Mucosa of descending colon (tissue), 3 donors: ENCODE data around the gene RCAN2. TPM values are rescaled to one million over a fixed set of nuclear protein-coding genes. Genes with fewer than 3 reads are reported as not detected.

Experiments used
- ATAC-seq: fragments of 200-7000 bp; cut with Tn5 transposase; one replicate; pipeline ENCODE4 v1.9.1; 2020; ENCODE audit warnings: mild to moderate bottlenecking, moderate library complexity
- DNase-seq, 3 donors: peaks; one replicate each; pipeline ENCODE4 v3.0.0-alpha.2; 2020
- H3K36me3 ChIP-seq: fragments of 200-600 bp; one replicate; pipeline ENCODE4 v1.8.0; 2021; ENCODE audit warnings: low read depth, mild to moderate bottlenecking
- H3K4me1 ChIP-seq: fragments of 200-600 bp; one replicate; pipeline ENCODE4 v1.8.0; 2021; ENCODE audit warnings: low read depth, mild to moderate bottlenecking
- H3K4me3 ChIP-seq: fragments of 200-600 bp; one replicate; pipeline ENCODE4 v1.8.0; 2021; ENCODE audit warnings: mild to moderate bottlenecking
- H3K9me3 ChIP-seq: fragments of 200-600 bp; one replicate; pipeline ENCODE4 v1.8.0; 2021; ENCODE audit warnings: mild to moderate bottlenecking
- intact Hi-C, 2 donors: fragments of 100-400 bp; cut with DNase I in 1 of 2; cut with micrococcal nuclease in 1 of 2; formaldehyde crosslinking; loops; one replicate each; pipeline versions ENCODE4 v1.11.0 to v1.11.1; 2022; cut with DNase I, micrococcal nuclease
- total RNA-seq, 3 donors: library from RNA; stranded (reverse); fragmentation: NEBNext Ultra II Directional in 2 of 3; extraction: Animal tissue kit (Norgen Biotek cat#: 25700) in 2 of 3; gene quantifications; one replicate each; pipeline versions ENCODE4 v1.2.1 to v1.2.4, GENCODE V29; 2021 to 2023
- TF ChIP-seq, protein P1 (sequence below): fragments of 200-600 bp; IDR thresholded peaks from one replicate; pipeline ENCODE4 v1.8.0; 2022; ENCODE audit warnings: antibody characterized with exemption, mild to moderate bottlenecking
- donor health status: DM: no; HTN: no; CAD: no; lungs with moderate emphysema.
- donor health status: DM: no; HTN: no; CAD: no.
- donor health status: DM: no; HTN: yes; CAD: no.

Gene RCAN2
- total RNA-seq, 3 donors from 2014 or later: 5.1 to 6.6 (median 6.1) TPM

GRCh38 chr6:46325561-46326530 lies 165.4 kb downstream of the RCAN2 start:
- Histone ChIP-seq H3K4me1 (peaks cover 49% of the 10 kb centered on the region), H3K4me3 (no peak overlapping the region), H3K36me3 (no peaks in the 10 kb centered on the region), H3K9me3 (no peaks in the 10 kb centered on the region)
- ATAC-seq (no peak), DNase-seq (peak in 1 of 3 donors; percentile 50)
- intact Hi-C loops: no loop called here
- TF ChIP-seq, protein P1, sequence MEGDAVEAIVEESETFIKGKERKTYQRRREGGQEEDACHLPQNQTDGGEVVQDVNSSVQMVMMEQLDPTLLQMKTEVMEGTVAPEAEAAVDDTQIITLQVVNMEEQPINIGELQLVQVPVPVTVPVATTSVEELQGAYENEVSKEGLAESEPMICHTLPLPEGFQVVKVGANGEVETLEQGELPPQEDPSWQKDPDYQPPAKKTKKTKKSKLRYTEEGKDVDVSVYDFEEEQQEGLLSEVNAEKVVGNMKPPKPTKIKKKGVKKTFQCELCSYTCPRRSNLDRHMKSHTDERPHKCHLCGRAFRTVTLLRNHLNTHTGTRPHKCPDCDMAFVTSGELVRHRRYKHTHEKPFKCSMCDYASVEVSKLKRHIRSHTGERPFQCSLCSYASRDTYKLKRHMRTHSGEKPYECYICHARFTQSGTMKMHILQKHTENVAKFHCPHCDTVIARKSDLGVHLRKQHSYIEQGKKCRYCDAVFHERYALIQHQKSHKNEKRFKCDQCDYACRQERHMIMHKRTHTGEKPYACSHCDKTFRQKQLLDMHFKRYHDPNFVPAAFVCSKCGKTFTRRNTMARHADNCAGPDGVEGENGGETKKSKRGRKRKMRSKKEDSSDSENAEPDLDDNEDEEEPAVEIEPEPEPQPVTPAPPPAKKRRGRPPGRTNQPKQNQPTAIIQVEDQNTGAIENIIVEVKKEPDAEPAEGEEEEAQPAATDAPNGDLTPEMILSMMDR: no peak

DNA sequence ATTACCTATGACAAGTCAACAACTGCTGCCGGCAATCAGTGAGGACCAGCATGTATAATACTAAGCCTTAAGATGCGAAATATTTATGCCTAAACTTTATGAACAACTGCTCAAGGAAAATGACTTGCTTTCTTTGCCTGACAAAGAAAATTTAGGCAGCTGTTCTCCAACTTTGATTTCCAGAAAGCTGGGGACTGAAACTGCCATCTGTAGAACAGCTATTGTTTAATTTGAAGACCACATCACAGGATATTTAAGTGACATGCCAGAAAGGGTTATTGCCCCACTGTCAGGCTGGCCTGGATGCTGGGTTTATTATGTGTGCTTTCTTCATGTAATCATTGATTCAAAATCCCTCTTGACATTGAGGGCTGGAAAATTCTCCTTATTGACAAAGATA lies 166.5 kb downstream of the RCAN2 start:
- Histone ChIP-seq H3K4me1 (peaks cover 46% of the 10 kb centered on the region), H3K36me3 (no peaks in the 10 kb centered on the region), H3K4me3 (no peak overlapping the region), H3K9me3 (no peaks in the 10 kb centered on the region)
- TF ChIP-seq, protein P1: no peak
- no peak for ATAC-seq
- no peak for DNase-seq
- intact Hi-C loops: no loop called here

- TF ChIP-seq, protein P1: no peak
- H3K36me3 ChIP-seq: no peaks in the 10 kb centered on the region
- no peak for DNase-seq
- ATAC-seq: peak; percentile 80
- intact Hi-C loops: no loop called here
- H3K4me1 ChIP-seq: peaks cover 45% of the 10 kb centered on the region
- H3K4me3 ChIP-seq: no peak overlapping the region
- no peaks in the 10 kb centered on the region for H3K9me3 ChIP-seq
These were observed 167.2 kb downstream of the RCAN2 start for GRCh38 chr6:46323966-46324622.

DNA sequence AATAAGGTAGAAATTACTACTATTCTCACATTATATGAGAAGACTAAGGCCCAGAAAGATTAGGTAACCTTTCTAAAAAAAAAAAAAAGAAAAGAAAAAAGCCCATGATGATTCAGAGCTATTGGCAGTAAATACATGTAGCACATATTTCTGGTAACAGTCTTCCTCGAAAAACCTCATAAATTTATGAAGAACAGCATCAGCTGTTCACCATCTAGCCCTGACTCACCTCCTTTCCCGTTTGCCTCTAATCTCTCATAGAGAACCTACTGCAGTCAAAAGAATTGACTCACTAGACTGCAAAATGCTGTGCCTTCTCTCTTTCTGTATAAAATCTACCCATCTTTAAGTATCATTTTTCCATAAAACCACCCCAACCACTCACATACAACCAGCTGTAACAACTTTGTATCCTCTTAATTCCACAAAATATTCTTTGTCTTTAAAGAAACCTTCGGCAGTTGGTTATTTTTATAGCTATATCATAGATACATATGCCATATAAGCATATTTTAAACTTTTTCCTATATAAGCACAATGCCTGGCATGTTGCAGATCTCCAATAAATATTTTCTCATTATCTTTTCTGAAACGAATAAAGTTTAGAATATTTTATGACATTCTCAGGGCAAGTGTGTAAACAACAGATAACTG lies 167.8 kb downstream of the RCAN2 start:
- TF ChIP-seq, protein P1: no peak
- no peak for DNase-seq
- H3K9me3 ChIP-seq: no peaks in the 10 kb centered on the region
- intact Hi-C loops: no loop called here
- H3K4me3 ChIP-seq: no peak overlapping the region
- no peaks in the 10 kb centered on the region for H3K36me3 ChIP-seq
- peak; percentile 63 for ATAC-seq
- H3K4me1 ChIP-seq: peaks cover 44% of the 10 kb centered on the region

DNA sequence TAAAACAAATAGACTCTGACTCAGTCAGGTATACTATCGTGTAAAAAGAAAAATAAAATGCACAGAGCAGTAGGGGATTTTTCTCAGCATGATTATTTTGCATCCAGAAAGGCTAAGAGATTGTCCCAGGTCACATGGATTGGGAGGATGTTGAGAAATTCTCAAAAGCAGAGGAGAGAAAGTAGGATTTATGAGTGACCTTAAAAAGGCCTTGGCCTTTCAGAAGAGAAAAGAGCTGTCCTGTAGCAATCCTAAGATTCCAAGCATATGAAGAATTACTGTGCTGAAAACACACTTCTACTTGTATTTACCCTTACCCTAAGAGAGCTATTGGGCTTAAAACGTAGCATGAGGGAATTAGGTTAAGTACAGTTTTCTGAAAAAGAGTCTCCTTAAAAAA lies 170.7 kb downstream of the RCAN2 start:
- Histone ChIP-seq H3K4me3 (no peak overlapping the region), H3K4me1 (peaks cover 22% of the 10 kb centered on the region), H3K9me3 (no peaks in the 10 kb centered on the region), H3K36me3 (no peaks in the 10 kb centered on the region)
- intact Hi-C loops: no loop called here
- DNase-seq (no peak), ATAC-seq (no peak)
- TF ChIP-seq, protein P1: no peak
